Motor neuron (in vitro differentiated cells): Measurements from ENCODE around the gene JPH2. TPM values are rescaled to one million over a fixed set of nuclear protein-coding genes. Genes with fewer than 3 reads are reported as not detected.

Experiments used
- ATAC-seq, 8 experiments: fragments of 200-7000 bp; cut with Tn5 transposase; replicated peaks in 6 of 8; 2 replicates each; pipeline ENCODE4 v1.8.0; 2021; ENCODE audit warnings: mild to moderate bottlenecking in 8 of 8, moderate library complexity in 8 of 8
- H3K27ac ChIP-seq, 2 donors: fragments of 250-450 bp; sonication (Bioruptor Pico); 2 replicates each; pipeline ENCODE4 v1.9.0; 2021; ENCODE audit warnings: antibody characterized with exemption in 2 of 2, mild to moderate bottlenecking in 2 of 2, moderate library complexity in 1 of 2
- H3K4me1 ChIP-seq, 2 donors: fragments of 250-450 bp; sonication (Bioruptor Pico); replicated peaks in 1 of 2; 2 replicates each; pipeline ENCODE4 v1.6.1; 2021; ENCODE audit warnings: antibody characterized with exemption in 2 of 2, mild to moderate bottlenecking in 2 of 2, moderate library complexity in 1 of 2
- H3K4me3 ChIP-seq, 5 donors: fragments of 250-450 bp; sonication (Bioruptor Pico); 2 replicates each; pipeline ENCODE4 v1.9.0; 2021; ENCODE audit warnings: antibody characterized with exemption in 5 of 5, mild to moderate bottlenecking in 5 of 5, moderate library complexity in 4 of 5
- WGBS, 10 experiments: fragments of 450-650 bp; shearing (Covaris generic); methylation state at CpG; one replicate each; pipeline ENCODE4 v1.0.0; 2022; 5-methylcytosine and 5-hydroxymethylcytosine counted together
- in situ Hi-C, 9 experiments: fragments of 400-800 bp; cut with MboI; loops; one replicate each; pipeline ENCODE4 v1.15.0; 2021; ENCODE audit warnings: low sequenced_read_pairs in 9 of 9, low pct_unique_long_range_greater_than_20kb in 2 of 9; ENCODE audit not compliant: unreplicated experiment in 9 of 9
- total RNA-seq, 8 experiments: library from RNA; unstranded; fragments of 300-600 nt; gene quantifications; 2 replicates each; pipeline versions ENCODE4 v1.2.3 to v1.2.4, GENCODE V29; 2022

Gene JPH2
- total RNA-seq, 8 experiments from 2014 or later, result 0.05 to 2.4 (median 0.28) TPM; not detected in 1

GRCh38 chr20:44166008-44166407 is 21.0 kb downstream of the JPH2 start:
- peak in 5 of 8 experiments; percentile 16 to 80 (median 35) for ATAC-seq
- in situ Hi-C loops, result no loop called here
- Histone ChIP-seq H3K4me3 (no peak overlapping the region), H3K4me1 (peaks cover 0 to 12% of the 10 kb centered on the region in 2 donors), H3K27ac (no peak overlapping the region)
- WGBS, 10 experiments, result 0 to 80% (median 50%) methylated on average over 1 to 4 of the region's 4 CpGs

- H3K4me1 ChIP-seq, result peaks cover 0 to 3% of the 10 kb centered on the region in 2 donors
- no peak overlapping the region for H3K4me3 ChIP-seq
- no peak for ATAC-seq
- in situ Hi-C loops, result no loop called here
- WGBS, 10 experiments, result 90 to 100% (median 94%) methylated on average over 2 to 14 of the region's 56 CpGs; no CpG with 5 or more reads in 5 of the 10 experiments
- no peak overlapping the region for H3K27ac ChIP-seq
These were observed 26.9 kb downstream of the JPH2 start for GRCh38 chr20:44160133-44160532.

GRCh38 chr20:44159711-44160110 is 27.3 kb downstream of the JPH2 start:
- ATAC-seq, result no peak
- 70 to 97% (median 95%) methylated on average over 7 to 17 of the region's 50 CpGs; no CpG with 5 or more reads in 7 of the 10 experiments for WGBS, 10 experiments
- Histone ChIP-seq H3K4me1 (peaks cover 0 to 3% of the 10 kb centered on the region in 2 donors), H3K4me3 (no peak overlapping the region), H3K27ac (no peak overlapping the region)
- in situ Hi-C loops, result no loop called here

- 69 to 100% (median 87%) methylated on average over 1 to 2 of the region's 2 CpGs; no CpG with 5 or more reads in 2 of the 10 experiments for WGBS, 10 experiments
- Histone ChIP-seq H3K27ac (no peak overlapping the region), H3K4me3 (no peak overlapping the region), H3K4me1 (peaks cover 0 to 7% of the 10 kb centered on the region in 2 donors)
- in situ Hi-C loops, result no loop called here
- ATAC-seq, result no peak
These were observed 27.9 kb downstream of the JPH2 start for GRCh38 chr20:44159125-44159524.

- no peak for ATAC-seq
- Histone ChIP-seq H3K27ac (no peak overlapping the region), H3K4me3 (no peak overlapping the region), H3K4me1 (peaks cover 0 to 10% of the 10 kb centered on the region in 2 donors)
- in situ Hi-C loops, result no loop called here
- WGBS, 10 experiments, result 71 to 100% (median 88%) methylated on average over 2 to 3 of the region's 5 CpGs; no CpG with 5 or more reads in 3 of the 10 experiments
These were observed 29.9 kb downstream of the JPH2 start for GRCh38 chr20:44157061-44157460.

GRCh38 chr20:44154521-44155001 is 32.4 kb downstream of the JPH2 start:
- H3K27ac ChIP-seq, result no peak overlapping the region
- in situ Hi-C loops, result no loop called here
- peaks cover 0 to 10% of the 10 kb centered on the region in 2 donors for H3K4me1 ChIP-seq
- WGBS, 10 experiments, result 0 to 83% (median 20%) methylated on average over 1 to 5 of the region's 7 CpGs; no CpG with 5 or more reads in 2 of the 10 experiments
- no peak overlapping the region for H3K4me3 ChIP-seq
- ATAC-seq, result peak in 4 of 8 experiments; percentile 26 to 76 (median 51)

GRCh38 chr20:44153636-44154043 is 33.3 kb downstream of the JPH2 start:
- Histone ChIP-seq H3K4me3 (no peak overlapping the region), H3K4me1 (peaks cover 0 to 10% of the 10 kb centered on the region in 2 donors), H3K27ac (no peak overlapping the region)
- ATAC-seq, result peak in 6 of 8 experiments; percentile 50 to 96 (median 73)
- 30 to 85% (median 73%) methylated on average over 1 to 5 of the region's 6 CpGs; no CpG with 5 or more reads in 2 of the 10 experiments for WGBS, 10 experiments
- in situ Hi-C loops, result no loop called here

- ATAC-seq, result peak in 1 of 8 experiments; percentile 32
- 43 to 95% (median 85%) methylated on average over 2 to 9 of the region's 14 CpGs for WGBS, 10 experiments
These were observed 35.2 kb downstream of the JPH2 start for GRCh38 chr20:44151621-44152416.

GRCh38 chr20:44146272-44146671 is 40.7 kb downstream of the JPH2 start:
- WGBS, 10 experiments, result 62 to 92% (median 82%) methylated on average over 2 to 4 of the region's 4 CpGs; no CpG with 5 or more reads in 5 of the 10 experiments
- no peak for ATAC-seq
- in situ Hi-C loops, result no loop called here
- H3K4me3 ChIP-seq, result no peak overlapping the region
- peaks cover 0 to 4% of the 10 kb centered on the region in 2 donors for H3K4me1 ChIP-seq
- H3K27ac ChIP-seq, result no peak overlapping the region

More at GRCh38 chr20:44151621-44152416, 35.2 kb downstream of the JPH2 start:
- Histone ChIP-seq H3K4me1 (peaks cover 0 to 7% of the 10 kb centered on the region in 2 donors), H3K27ac (no peak overlapping the region), H3K4me3 (no peak overlapping the region)
- in situ Hi-C loops, result no loop called here

GRCh38 chr20:44145131-44145775 is 41.7 kb downstream of the JPH2 start:
- Histone ChIP-seq H3K27ac (no peak overlapping the region), H3K4me1 (peaks cover 0 to 4% of the 10 kb centered on the region in 2 donors), H3K4me3 (no peak overlapping the region)
- no peak for ATAC-seq
- in situ Hi-C loops, result no loop called here
- WGBS, 10 experiments, result 57 to 100% (median 79%) methylated on average over 1 to 16 of the region's 18 CpGs; no CpG with 5 or more reads in 2 of the 10 experiments

- in situ Hi-C loops, result no loop called here
- Histone ChIP-seq H3K27ac (no peak overlapping the region), H3K4me1 (peaks cover 0 to 4% of the 10 kb centered on the region in 2 donors), H3K4me3 (no peak overlapping the region)
- WGBS, 10 experiments, result 41 to 100% (median 92%) methylated on average over 2 to 6 of the region's 10 CpGs; no CpG with 5 or more reads in 4 of the 10 experiments
- ATAC-seq, result no peak
These were observed 43.1 kb downstream of the JPH2 start for GRCh38 chr20:44143936-44144335.

GRCh38 chr20:44142413-44142812 is 44.6 kb downstream of the JPH2 start:
- H3K4me1 ChIP-seq, result peaks cover 0 to 4% of the 10 kb centered on the region in 2 donors
- in situ Hi-C loops, result no loop called here
- WGBS, 10 experiments, result 17 to 80% (median 29%) methylated on average over 1 to 6 of the region's 8 CpGs; no CpG with 5 or more reads in 4 of the 10 experiments
- ATAC-seq, result peak in 4 of 8 experiments; percentile 7 to 75 (median 19)
- no peak overlapping the region for H3K4me3 ChIP-seq
- H3K27ac ChIP-seq, result no peak overlapping the region

GRCh38 chr20:44141873-44142272 is 45.1 kb downstream of the JPH2 start:
- Histone ChIP-seq H3K27ac (no peak overlapping the region), H3K4me3 (no peak overlapping the region), H3K4me1 (peaks cover 0 to 4% of the 10 kb centered on the region in 2 donors)
- in situ Hi-C loops, result no loop called here
- ATAC-seq, result no peak
- WGBS, 10 experiments, result 83 to 100% (median 100%) methylated on average over 1 to 2 of the region's 6 CpGs; no CpG with 5 or more reads in 7 of the 10 experiments
